HEK293T (cell line): Measurements from ENCODE around the gene THG1L.
"Not testable (repeated sequence)": the region's sequence is repeated elsewhere in the genome, so short reads cannot be mapped to it uniquely, and the experiment has no call there.

ENCODE experiments used
- BHLHE40 ChIP-seq: fragments of 450-650 bp; IDR thresholded peaks from 2 replicates; pipeline ENCODE4 v1.6.1; 2016; ENCODE audit warnings: mild to moderate bottlenecking, moderate library complexity, borderline replicate concordance
- ELF4 ChIP-seq: fragments of 450-650 bp; IDR thresholded peaks from 2 replicates; pipeline ENCODE4 v1.6.1; 2017; ENCODE audit warnings: antibody characterized with exemption
- FOXA1 ChIP-seq: fragments of 450-650 bp; IDR thresholded peaks from 2 replicates; pipeline ENCODE4 v1.6.1; 2016; ENCODE audit warnings: mild to moderate bottlenecking
- FOXK2 ChIP-seq: fragments of 450-650 bp; IDR thresholded peaks from 2 replicates; pipeline ENCODE4 v1.6.1; 2016; ENCODE audit warnings: mild to moderate bottlenecking
- FOXM1 ChIP-seq: fragments of 450-650 bp; IDR thresholded peaks from 2 replicates; pipeline ENCODE4 v1.6.1; 2017; ENCODE audit warnings: mild to moderate bottlenecking, borderline replicate concordance
- PKNOX1 ChIP-seq: fragments of 450-650 bp; IDR thresholded peaks from 2 replicates; pipeline ENCODE4 v1.6.1; 2016
- SP1 ChIP-seq: fragments of 450-650 bp; IDR thresholded peaks from 2 replicates; pipeline ENCODE4 v1.6.1; 2017
- TARDBP ChIP-seq: fragments of 450-650 bp; IDR thresholded peaks from 2 replicates; pipeline ENCODE4 v1.6.1; 2016

DNA sequence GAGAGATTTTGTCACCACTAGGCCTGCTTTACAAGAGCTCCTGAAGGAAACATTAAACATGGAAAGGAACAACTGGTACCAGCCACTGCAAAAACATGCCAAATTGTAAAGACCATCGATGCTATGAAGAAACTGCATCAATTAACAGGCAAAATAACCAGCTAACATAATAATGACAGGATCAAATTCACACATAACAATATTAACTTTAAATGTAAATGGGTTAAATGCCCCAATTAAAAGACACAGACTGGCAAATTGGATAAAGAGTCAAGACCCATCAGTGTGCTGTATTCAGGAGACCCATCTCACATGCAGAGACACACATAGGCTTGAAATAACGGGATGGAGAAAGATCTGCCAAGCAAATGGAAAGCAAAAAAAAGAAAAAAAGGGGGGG is 8.3 kb upstream of the THG1L start:
- TF ChIP-seq SP1, BHLHE40, FOXK2, ELF4, TARDBP, FOXM1, PKNOX1, FOXA1: not testable (repeated sequence)
